Parathyroid adenoma (tissue), 2 donors: ENCODE data around the gene TNFRSF8.

Source experiments
- H2AFZ ChIP-seq: fragments of 300-600 bp; sonication (generic); one replicate; pipeline ENCODE4 v1.7.0; 2017; ENCODE audit warnings: antibody characterized with exemption, mild to moderate bottlenecking
- H3K27ac ChIP-seq: fragments of 300-600 bp; sonication (generic); one replicate; pipeline ENCODE4 v1.7.0; 2017
- H3K27me3 ChIP-seq: fragments of 300-600 bp; sonication (generic); one replicate; pipeline ENCODE4 v1.7.0; 2017; ENCODE audit warnings: low read length; ENCODE audit not compliant: control insufficient read depth, insufficient read depth
- H3K36me3 ChIP-seq: fragments of 300-600 bp; sonication (generic); one replicate; pipeline ENCODE4 v1.7.0; 2017; ENCODE audit warnings: low read length; ENCODE audit not compliant: control insufficient read depth, insufficient read depth
- H3K4me1 ChIP-seq: fragments of 300-600 bp; sonication (generic); one replicate; pipeline ENCODE4 v1.7.0; 2017; ENCODE audit warnings: control low read depth
- H3K4me2 ChIP-seq: fragments of 300-600 bp; sonication (generic); one replicate; pipeline ENCODE4 v1.7.0; 2017; ENCODE audit warnings: low read length
- H3K4me3 ChIP-seq: fragments of 300-600 bp; sonication (generic); one replicate; pipeline ENCODE4 v1.7.0; 2017; ENCODE audit warnings: low read depth, low read length
- H3K79me2 ChIP-seq: fragments of 300-600 bp; sonication (generic); one replicate; pipeline ENCODE4 v1.7.0; 2017; ENCODE audit warnings: control low read depth
- H3K9ac ChIP-seq: fragments of 300-600 bp; sonication (generic); one replicate; pipeline ENCODE4 v1.7.0; 2017; ENCODE audit warnings: mild to moderate bottlenecking
- H3K9me3 ChIP-seq: fragments of 300-600 bp; sonication (generic); one replicate; pipeline ENCODE4 v1.7.0; 2017; ENCODE audit warnings: low read length; ENCODE audit not compliant: control insufficient read depth
- CTCF ChIP-seq: fragments of 300-600 bp; sonication (generic); IDR thresholded peaks from one replicate; pipeline ENCODE4 v1.7.0; 2017; ENCODE audit warnings: antibody characterized with exemption, mild to moderate bottlenecking
- donor health status: primary hyperparathyroidism.

Gene TNFRSF8

DNA sequence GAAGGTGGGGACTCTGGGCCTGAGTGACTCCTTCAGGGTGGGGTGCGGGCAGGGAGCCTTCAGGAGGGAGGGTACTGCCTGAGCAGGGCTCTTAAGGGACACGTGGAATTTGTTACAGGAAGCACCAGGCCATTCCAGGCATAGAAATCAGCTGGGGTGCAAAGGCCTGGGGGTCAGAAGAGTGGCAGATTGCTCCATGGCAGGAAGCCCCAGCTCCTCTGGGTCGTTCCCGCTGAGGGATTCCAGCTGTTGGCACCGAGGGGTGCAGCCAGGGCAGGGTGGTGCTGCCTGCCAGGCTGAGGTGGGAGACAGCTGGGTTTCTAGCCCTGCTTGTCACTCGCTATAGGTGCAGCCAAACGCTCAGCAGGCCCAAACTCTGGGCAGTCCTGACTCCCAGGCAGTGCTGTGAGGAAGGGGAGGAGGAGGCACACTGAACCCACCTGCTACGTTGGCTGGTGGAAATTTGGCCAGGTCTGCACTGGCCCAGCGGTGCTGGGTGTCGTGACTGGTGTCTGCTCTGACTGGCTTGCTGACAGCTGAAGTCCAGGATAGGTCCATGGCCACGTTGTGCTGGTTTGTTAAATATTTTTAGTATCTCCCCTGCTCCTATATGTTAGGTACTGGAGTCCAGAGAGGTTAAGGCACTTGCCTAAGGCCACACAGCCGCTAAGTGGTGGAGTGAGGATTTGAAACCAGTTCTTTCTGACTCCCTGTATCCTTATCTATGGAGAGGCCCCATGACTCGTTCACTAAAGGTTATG is 123.0 kb downstream of the TNFRSF8 start:
- no peak for TF ChIP-seq CTCF
- Histone ChIP-seq H3K36me3 (no peaks in the 10 kb centered on the region), H3K4me1 (no peaks in the 10 kb centered on the region), H3K4me2 (no peak overlapping the region), H2AFZ (no peak overlapping the region), H3K9me3 (no peaks in the 10 kb centered on the region), H3K4me3 (no peak overlapping the region), H3K79me2 (no peaks in the 10 kb centered on the region), H3K27me3 (no peaks in the 10 kb centered on the region), H3K27ac (no peak overlapping the region), H3K9ac (no peak overlapping the region)

- TF ChIP-seq CTCF: no peak
- H3K4me2 ChIP-seq: no peak overlapping the region
- no peak overlapping the region for H2AFZ ChIP-seq
- H3K27me3 ChIP-seq: no peaks in the 10 kb centered on the region
- H3K4me3 ChIP-seq: no peak overlapping the region
- no peak overlapping the region for H3K9ac ChIP-seq
- no peaks in the 10 kb centered on the region for H3K9me3 ChIP-seq
- H3K27ac ChIP-seq: no peak overlapping the region
- H3K4me1 ChIP-seq: no peaks in the 10 kb centered on the region
- no peaks in the 10 kb centered on the region for H3K79me2 ChIP-seq
- no peaks in the 10 kb centered on the region for H3K36me3 ChIP-seq
These were observed 123.5 kb downstream of the TNFRSF8 start for GRCh38 chr1:12186679-12186985.

- Histone ChIP-seq H3K4me1 (no peaks in the 10 kb centered on the region), H3K27ac (no peak overlapping the region), H3K4me2 (no peak overlapping the region), H3K36me3 (no peaks in the 10 kb centered on the region), H2AFZ (no peak overlapping the region), H3K27me3 (no peaks in the 10 kb centered on the region), H3K9ac (no peak overlapping the region), H3K4me3 (no peak overlapping the region), H3K79me2 (no peaks in the 10 kb centered on the region), H3K9me3 (no peaks in the 10 kb centered on the region)
- TF ChIP-seq CTCF: no peak
These were observed 125.0 kb downstream of the TNFRSF8 start for GRCh38 chr1:12188115-12188514.

DNA sequence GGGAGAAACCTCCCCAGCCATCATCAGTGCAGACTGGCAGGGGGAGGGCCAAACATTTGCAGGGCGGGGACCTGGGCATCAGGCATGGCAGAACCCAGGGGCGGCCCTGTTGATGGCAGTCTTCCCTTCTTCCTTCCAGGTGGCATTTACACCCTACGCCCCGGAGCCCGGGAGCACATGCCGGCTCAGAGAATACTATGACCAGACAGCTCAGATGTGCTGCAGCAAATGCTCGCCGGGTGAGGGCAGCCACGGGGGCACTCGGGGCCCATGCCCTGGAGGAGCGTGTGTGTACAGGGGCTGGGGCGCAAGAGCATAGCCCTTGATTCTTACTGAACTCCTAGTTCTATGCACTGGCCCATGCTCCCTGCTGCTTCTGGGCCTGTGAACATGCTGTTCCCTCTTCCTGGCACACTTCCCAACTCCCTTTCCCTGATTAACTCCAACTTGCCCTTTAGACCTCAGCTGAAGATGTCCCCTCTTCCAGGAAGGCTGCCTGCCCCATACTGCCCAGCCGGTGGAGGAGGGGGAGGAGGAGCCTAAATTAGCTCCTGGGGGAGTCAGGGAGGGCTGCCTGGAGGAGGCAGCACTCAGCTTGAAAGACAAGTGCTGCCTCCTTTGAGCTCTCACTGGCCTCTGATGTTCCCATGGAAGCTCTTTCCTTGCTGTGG is 125.7 kb downstream of the TNFRSF8 start:
- no peaks in the 10 kb centered on the region for H3K27me3 ChIP-seq
- no peaks in the 10 kb centered on the region for H3K9me3 ChIP-seq
- no peak overlapping the region for H3K27ac ChIP-seq
- H3K9ac ChIP-seq: no peak overlapping the region
- H3K79me2 ChIP-seq: no peaks in the 10 kb centered on the region
- TF ChIP-seq CTCF: no peak
- no peak overlapping the region for H3K4me2 ChIP-seq
- no peak overlapping the region for H2AFZ ChIP-seq
- no peaks in the 10 kb centered on the region for H3K4me1 ChIP-seq
- H3K36me3 ChIP-seq: no peaks in the 10 kb centered on the region
- no peak overlapping the region for H3K4me3 ChIP-seq

DNA sequence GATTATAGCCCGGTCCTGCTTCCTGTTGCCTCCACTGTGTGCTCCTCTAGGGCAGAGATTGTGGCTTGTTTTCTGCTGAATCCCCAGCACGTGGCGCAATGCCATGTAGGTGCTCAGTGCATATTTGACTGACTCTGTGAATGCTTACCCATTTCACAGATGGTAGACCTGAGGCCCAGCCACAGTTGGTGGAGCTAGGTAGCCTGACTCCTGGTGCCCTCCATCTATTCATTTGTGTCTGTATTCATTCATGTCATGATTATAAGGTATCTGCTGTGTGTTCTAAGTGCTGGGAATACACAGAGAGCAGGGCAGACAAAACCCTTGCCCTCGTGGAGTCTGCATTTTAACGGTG is 126.2 kb downstream of the TNFRSF8 start:
- H3K36me3 ChIP-seq: no peaks in the 10 kb centered on the region
- no peaks in the 10 kb centered on the region for H3K4me1 ChIP-seq
- no peaks in the 10 kb centered on the region for H3K9me3 ChIP-seq
- no peak overlapping the region for H2AFZ ChIP-seq
- TF ChIP-seq CTCF: no peak
- H3K79me2 ChIP-seq: no peaks in the 10 kb centered on the region
- H3K4me2 ChIP-seq: no peak overlapping the region
- no peak overlapping the region for H3K4me3 ChIP-seq
- H3K27me3 ChIP-seq: no peaks in the 10 kb centered on the region
- no peak overlapping the region for H3K27ac ChIP-seq
- no peak overlapping the region for H3K9ac ChIP-seq
